Measurements from ENCODE around the gene ANKMY1.

DNA sequence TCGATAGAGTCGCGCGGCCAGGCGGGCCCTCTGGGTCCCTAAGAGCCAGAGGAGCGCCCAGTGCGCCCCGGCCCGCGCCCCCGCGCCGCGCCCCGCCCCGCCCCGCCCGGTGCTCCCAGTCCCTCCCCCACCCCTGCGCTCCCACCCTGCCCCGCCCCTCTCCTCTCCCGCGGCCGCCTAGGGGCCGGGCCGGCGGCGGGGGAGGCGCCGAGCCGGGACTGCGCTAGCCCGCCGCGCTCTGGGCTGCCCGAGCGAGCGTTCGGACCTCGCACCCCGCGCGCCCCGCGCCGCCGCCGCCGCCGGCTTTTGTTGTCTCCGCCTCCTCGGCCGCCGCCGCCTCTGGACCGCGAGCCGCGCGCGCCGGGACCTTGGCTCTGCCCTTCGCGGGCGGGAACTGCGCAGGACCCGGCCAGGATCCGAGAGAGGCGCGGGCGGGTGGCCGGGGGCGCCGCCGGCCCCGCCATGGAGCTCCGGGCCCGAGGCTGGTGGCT lies 122.3 kb downstream of the ANKMY1 start, which contains the start of gene GPC1:
- TF ChIP-seq TCF4 (CRISPR knock-in tag; IDR thresholded peaks at IDR 0.05; ENCODE audit: borderline replicate concordance): no peak
- TF ChIP-seq, protein P1, sequence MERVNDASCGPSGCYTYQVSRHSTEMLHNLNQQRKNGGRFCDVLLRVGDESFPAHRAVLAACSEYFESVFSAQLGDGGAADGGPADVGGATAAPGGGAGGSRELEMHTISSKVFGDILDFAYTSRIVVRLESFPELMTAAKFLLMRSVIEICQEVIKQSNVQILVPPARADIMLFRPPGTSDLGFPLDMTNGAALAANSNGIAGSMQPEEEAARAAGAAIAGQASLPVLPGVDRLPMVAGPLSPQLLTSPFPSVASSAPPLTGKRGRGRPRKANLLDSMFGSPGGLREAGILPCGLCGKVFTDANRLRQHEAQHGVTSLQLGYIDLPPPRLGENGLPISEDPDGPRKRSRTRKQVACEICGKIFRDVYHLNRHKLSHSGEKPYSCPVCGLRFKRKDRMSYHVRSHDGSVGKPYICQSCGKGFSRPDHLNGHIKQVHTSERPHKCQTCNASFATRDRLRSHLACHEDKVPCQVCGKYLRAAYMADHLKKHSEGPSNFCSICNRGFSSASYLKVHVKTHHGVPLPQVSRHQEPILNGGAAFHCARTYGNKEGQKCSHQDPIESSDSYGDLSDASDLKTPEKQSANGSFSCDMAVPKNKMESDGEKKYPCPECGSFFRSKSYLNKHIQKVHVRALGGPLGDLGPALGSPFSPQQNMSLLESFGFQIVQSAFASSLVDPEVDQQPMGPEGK (CRISPR knock-in tag; IDR thresholded peaks at IDR 0.05; ENCODE audit: borderline replicate concordance): no peak
- TF ChIP-seq, protein P2, sequence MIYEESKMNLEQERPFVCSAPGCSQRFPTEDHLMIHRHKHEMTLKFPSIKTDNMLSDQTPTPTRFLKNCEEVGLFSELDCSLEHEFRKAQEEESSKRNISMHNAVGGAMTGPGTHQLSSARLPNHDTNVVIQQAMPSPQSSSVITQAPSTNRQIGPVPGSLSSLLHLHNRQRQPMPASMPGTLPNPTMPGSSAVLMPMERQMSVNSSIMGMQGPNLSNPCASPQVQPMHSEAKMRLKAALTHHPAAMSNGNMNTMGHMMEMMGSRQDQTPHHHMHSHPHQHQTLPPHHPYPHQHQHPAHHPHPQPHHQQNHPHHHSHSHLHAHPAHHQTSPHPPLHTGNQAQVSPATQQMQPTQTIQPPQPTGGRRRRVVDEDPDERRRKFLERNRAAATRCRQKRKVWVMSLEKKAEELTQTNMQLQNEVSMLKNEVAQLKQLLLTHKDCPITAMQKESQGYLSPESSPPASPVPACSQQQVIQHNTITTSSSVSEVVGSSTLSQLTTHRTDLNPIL (CRISPR knock-in tag; IDR thresholded peaks at IDR 0.05; ENCODE audit: low read depth): no peak
- no peak for TF ChIP-seq RARB (CRISPR knock-in tag; IDR thresholded peaks at IDR 0.05)
- TF ChIP-seq ARNTL (CRISPR knock-in tag; IDR thresholded peaks at IDR 0.05; ENCODE audit: borderline replicate concordance, low read depth): no peak
- no peak for TF ChIP-seq OSR1 (CRISPR knock-in tag; IDR thresholded peaks at IDR 0.05)
- no peak for TF ChIP-seq ZFP30 (CRISPR knock-in tag; IDR thresholded peaks at IDR 0.05)
- TF ChIP-seq ISL1 (CRISPR knock-in tag; IDR thresholded peaks at IDR 0.05): no peak
- no peak for TF ChIP-seq ESRRG (CRISPR knock-in tag; IDR thresholded peaks at IDR 0.05)
- no peak for TF ChIP-seq CSDC2 (CRISPR knock-in tag; IDR thresholded peaks at IDR 0.05)
- no peak for TF ChIP-seq BACH2 (CRISPR knock-in tag; IDR thresholded peaks at IDR 0.05; ENCODE audit: borderline replicate concordance)
- TF ChIP-seq, protein P3, sequence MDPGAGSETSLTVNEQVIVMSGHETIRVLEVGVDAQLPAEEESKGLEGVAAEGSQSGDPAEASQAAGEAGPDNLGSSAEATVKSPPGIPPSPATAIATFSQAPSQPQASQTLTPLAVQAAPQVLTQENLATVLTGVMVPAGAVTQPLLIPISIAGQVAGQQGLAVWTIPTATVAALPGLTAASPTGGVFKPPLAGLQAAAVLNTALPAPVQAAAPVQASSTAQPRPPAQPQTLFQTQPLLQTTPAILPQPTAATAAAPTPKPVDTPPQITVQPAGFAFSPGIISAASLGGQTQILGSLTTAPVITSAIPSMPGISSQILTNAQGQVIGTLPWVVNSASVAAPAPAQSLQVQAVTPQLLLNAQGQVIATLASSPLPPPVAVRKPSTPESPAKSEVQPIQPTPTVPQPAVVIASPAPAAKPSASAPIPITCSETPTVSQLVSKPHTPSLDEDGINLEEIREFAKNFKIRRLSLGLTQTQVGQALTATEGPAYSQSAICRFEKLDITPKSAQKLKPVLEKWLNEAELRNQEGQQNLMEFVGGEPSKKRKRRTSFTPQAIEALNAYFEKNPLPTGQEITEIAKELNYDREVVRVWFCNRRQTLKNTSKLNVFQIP (CRISPR knock-in tag; IDR thresholded peaks at IDR 0.05; ENCODE audit: borderline replicate concordance, low read depth): no peak
- no peak for TF ChIP-seq ZNF565 (CRISPR knock-in tag; conservative IDR thresholded peaks at IDR 0.05; ENCODE audit: low read depth)
